WI38 (cell line): ENCODE data around the gene ANKRD2.

Source experiments
- H3K4me3 ChIP-seq: 2 replicates; pipeline ENCODE4 v1.5.1; 2011; ENCODE audit warnings: low read depth, mild to moderate bottlenecking, control low read depth, low read length
- CTCF ChIP-seq: IDR thresholded peaks from 2 replicates; pipeline ENCODE4 v1.5.1; 2012; ENCODE audit warnings: low read depth, mild to moderate bottlenecking, control low read depth, low read length

ANKRD2 gene

GRCh38 chr10:97580421-97581367, 8.1 kb downstream of the ANKRD2 start:
- H3K4me3 ChIP-seq = no peak overlapping the region
- no peak for TF ChIP-seq CTCF

GRCh38 chr10:97582169-97582568, 9.6 kb downstream of the ANKRD2 start:
- H3K4me3 ChIP-seq = no peak overlapping the region
- TF ChIP-seq CTCF = no peak

- H3K4me3 ChIP-seq = no peak overlapping the region
- no peak for TF ChIP-seq CTCF
These were observed 10.9 kb downstream of the ANKRD2 start for GRCh38 chr10:97583476-97583875.

GRCh38 chr10:97584060-97584797, 11.7 kb downstream of the ANKRD2 start, which contains the start of gene HOGA1:
TSS of gene HOGA1 (plus strand) at chr10:97584389. CDS start at chr10:97584704, 315 bp downstream.
- no peak for TF ChIP-seq CTCF
- no peak within 1 kb of the TSS for H3K4me3 ChIP-seq

- no peak for TF ChIP-seq CTCF
- no peak overlapping the region for H3K4me3 ChIP-seq
These were observed 12.3 kb downstream of the ANKRD2 start for GRCh38 chr10:97584798-97585438.

- H3K4me3 ChIP-seq = no peak overlapping the region
- TF ChIP-seq CTCF = no peak
These were observed 12.8 kb downstream of the ANKRD2 start for GRCh38 chr10:97585439-97585811.

- no peak for TF ChIP-seq CTCF
- H3K4me3 ChIP-seq = no peak overlapping the region
These were observed 14.6 kb downstream of the ANKRD2 start for GRCh38 chr10:97587183-97587582.
